CD4-positive, alpha-beta T cell (primary cell): ENCODE results near the gene ARRDC1. TPM values are rescaled to one million over a fixed set of nuclear protein-coding genes. Genes with fewer than 3 reads are reported as not detected.

Experiments
- ATAC-seq: fragments of 200-7000 bp; cut with Tn5 transposase; one replicate; pipeline ENCODE4 v1.10.0; 2022; ENCODE audit warnings: mild to moderate bottlenecking; ENCODE audit not compliant: poor library complexity
- CTCF ChIA-PET: fragments of 350-600 bp; sonication (Branson Sonifier 250); formaldehyde crosslinking; loops from one replicate; lab custom pipeline; 2021; ENCODE audit warnings: antibody characterized with exemption, inconsistent platforms; lab: Charles Lee
- POLR2A ChIA-PET: fragments of 350-600 bp; sonication (Branson Sonifier 250); formaldehyde crosslinking; loops from one replicate; lab custom pipeline; 2021; ENCODE audit warnings: antibody characterized with exemption, inconsistent platforms; lab: Charles Lee
- DNase-seq, 14 experiments: peaks; one replicate each; pipeline ENCODE4 v3.0.0-alpha.2; 2013 to 2020; ENCODE audit warnings: mixed read lengths in 2 of 14
- H3K27ac ChIP-seq, 2 donors: one replicate each; pipeline versions ENCODE4 v1.5.1 to v1.7.0; 2013; ENCODE audit warnings: low read length in 2 of 2, low read depth in 1 of 2, mild to moderate bottlenecking in 1 of 2
- H3K27me3 ChIP-seq, 2 experiments: 1 replicate in 1 of 2; 2 replicates in 1 of 2; pipeline versions ENCODE4 v1.6.1 to v1.7.0; 2013; ENCODE audit warnings: low read length in 2 of 2, control low read depth in 1 of 2, mild to moderate bottlenecking in 1 of 2, moderate library complexity in 1 of 2; ENCODE audit not compliant: insufficient read depth in 2 of 2, control insufficient read depth in 1 of 2
- H3K36me3 ChIP-seq: one replicate; pipeline ENCODE4 v1.6.1; 2013; ENCODE audit warnings: low read length, control low read depth; ENCODE audit not compliant: insufficient read depth
- H3K4me1 ChIP-seq: one replicate; pipeline ENCODE4 v1.6.1; 2013; ENCODE audit warnings: low read length, control low read depth; ENCODE audit not compliant: insufficient read depth
- H3K4me3 ChIP-seq: one replicate; pipeline ENCODE4 v1.5.1; 2013; ENCODE audit warnings: mild to moderate bottlenecking, low read length, moderate library complexity
- H3K9me3 ChIP-seq, 2 experiments: 1 replicate in 1 of 2; 2 replicates in 1 of 2; pipeline versions ENCODE4 v1.6.1 to v1.7.0; 2013; ENCODE audit warnings: low read length in 2 of 2, mild to moderate bottlenecking in 2 of 2, control low read depth in 1 of 2, moderate library complexity in 1 of 2; ENCODE audit not compliant: control insufficient read depth in 1 of 2, insufficient read depth in 1 of 2
- H3K27ac Mint-ChIP-seq: one replicate; pipeline ENCODE4 v1.8.0; 2020; ENCODE audit warnings: mixed read lengths
- H3K27me3 Mint-ChIP-seq: one replicate; pipeline ENCODE4 v1.8.0; 2021; ENCODE audit warnings: mixed read lengths
- H3K36me3 Mint-ChIP-seq: one replicate; pipeline ENCODE4 v1.8.0; 2021; ENCODE audit warnings: low read depth, mixed read lengths
- H3K4me1 Mint-ChIP-seq: one replicate; pipeline ENCODE4 v1.8.0; 2021; ENCODE audit warnings: low read depth, mixed read lengths
- H3K4me3 Mint-ChIP-seq: one replicate; pipeline ENCODE4 v1.8.0; 2020; ENCODE audit warnings: mild to moderate bottlenecking, mixed read lengths
- H3K9me3 Mint-ChIP-seq: one replicate; pipeline ENCODE4 v1.8.0; 2020; ENCODE audit warnings: mixed read lengths
- intact Hi-C, 2 experiments: fragments of 100-400 bp; cut with DNase I in 1 of 2; cut with micrococcal nuclease in 1 of 2; formaldehyde crosslinking; loops; one replicate each; pipeline versions ENCODE4 v1.15.1 to v1.9.0; 2023 to 2025; cut with DNase I, micrococcal nuclease
- total RNA-seq, 174 experiments: library from RNA in 2 of 174; stranded (reverse) in 2 of 174; gene quantifications; one replicate each; pipeline ENCODE4 v1.2.3 and lab custom pipeline; 2021 to 2026
- TF ChIP-seq, protein P1 (sequence below): fragments of 200-600 bp; IDR thresholded peaks from one replicate; pipeline ENCODE4 v1.8.0; 2022; ENCODE audit warnings: antibody characterized with exemption, mild to moderate bottlenecking

ARRDC1 gene
- total RNA-seq, 2 experiments from 2014 or later, result 45.5 to 50.7 TPM

GRCh38 chr9:137579259-137579604 is 26.3 kb upstream of the ARRDC1 start:
- peak overlapping the region; percentile 63 for H3K4me3 ChIP-seq
- no peak for ATAC-seq
- intact Hi-C loops, result loop anchor here in 1 of 2 experiments (5.0 kb wide), 1 partner anchor 157 kb away; the partner anchor contains the start of genes EXD3 and NOXA1
- peaks cover 36% of the 10 kb centered on the region for H3K4me1 ChIP-seq
- Mint-ChIP-seq H3K27ac (peak overlapping the region; percentile 71), H3K4me3 (peak overlapping the region; percentile 79), H3K27me3 (no peaks in the 10 kb centered on the region), H3K9me3 (no peaks in the 10 kb centered on the region), H3K36me3 (peaks cover 49% of the 10 kb centered on the region), H3K4me1 (peaks cover 30% of the 10 kb centered on the region)
- H3K27me3 ChIP-seq, result no peaks in the 10 kb centered on the region
- TF ChIP-seq, protein P1, sequence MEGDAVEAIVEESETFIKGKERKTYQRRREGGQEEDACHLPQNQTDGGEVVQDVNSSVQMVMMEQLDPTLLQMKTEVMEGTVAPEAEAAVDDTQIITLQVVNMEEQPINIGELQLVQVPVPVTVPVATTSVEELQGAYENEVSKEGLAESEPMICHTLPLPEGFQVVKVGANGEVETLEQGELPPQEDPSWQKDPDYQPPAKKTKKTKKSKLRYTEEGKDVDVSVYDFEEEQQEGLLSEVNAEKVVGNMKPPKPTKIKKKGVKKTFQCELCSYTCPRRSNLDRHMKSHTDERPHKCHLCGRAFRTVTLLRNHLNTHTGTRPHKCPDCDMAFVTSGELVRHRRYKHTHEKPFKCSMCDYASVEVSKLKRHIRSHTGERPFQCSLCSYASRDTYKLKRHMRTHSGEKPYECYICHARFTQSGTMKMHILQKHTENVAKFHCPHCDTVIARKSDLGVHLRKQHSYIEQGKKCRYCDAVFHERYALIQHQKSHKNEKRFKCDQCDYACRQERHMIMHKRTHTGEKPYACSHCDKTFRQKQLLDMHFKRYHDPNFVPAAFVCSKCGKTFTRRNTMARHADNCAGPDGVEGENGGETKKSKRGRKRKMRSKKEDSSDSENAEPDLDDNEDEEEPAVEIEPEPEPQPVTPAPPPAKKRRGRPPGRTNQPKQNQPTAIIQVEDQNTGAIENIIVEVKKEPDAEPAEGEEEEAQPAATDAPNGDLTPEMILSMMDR, result no peak
- DNase-seq, result no peak
- ChIA-PET POLR2A (interaction anchor here (0.6 to 1.6 kb wide), 5 partner anchors 9 to 44 kb away, joined by 3 to 8 read pairs (median 4); partner anchors contain the start of genes EHMT1 and MRPL41), CTCF (interaction anchor here (1.1 to 2.2 kb wide), 6 partner anchors 12 to 1216 kb away, joined by 3 to 7 read pairs (median 5); partner anchors contain the start of genes DNLZ, MRPL41 and PNPLA7)
- no peak overlapping the region for H3K27ac ChIP-seq
- no peaks in the 10 kb centered on the region for H3K9me3 ChIP-seq
- H3K36me3 ChIP-seq, result peaks cover 36% of the 10 kb centered on the region

GRCh38 chr9:137580209-137580953 is 25.1 kb upstream of the ARRDC1 start:
- POLR2A ChIA-PET, result interaction anchor here (1.4 kb wide), 1 partner anchor 8 kb away, joined by 8 read pairs; no protein-coding TSS in a partner anchor
- intact Hi-C loops, result no loop called here
- Histone ChIP-seq H3K27ac (no peak overlapping the region), H3K27me3 (no peaks in the 10 kb centered on the region), H3K4me3 (no peak overlapping the region), H3K36me3 (peaks cover 26% of the 10 kb centered on the region), H3K4me1 (peaks cover 36% of the 10 kb centered on the region), H3K9me3 (no peaks in the 10 kb centered on the region)
- Mint-ChIP-seq H3K9me3 (no peaks in the 10 kb centered on the region), H3K27me3 (no peaks in the 10 kb centered on the region), H3K27ac (no peak overlapping the region), H3K4me3 (peak overlapping the region; percentile 45), H3K4me1 (peaks cover 24% of the 10 kb centered on the region), H3K36me3 (peaks cover 41% of the 10 kb centered on the region)
- CTCF ChIA-PET, result interaction anchor here (0.7 to 1.9 kb wide), 2 partner anchors 39 to 93 kb away, joined by 3 to 5 read pairs; no protein-coding TSS in a partner anchor
- TF ChIP-seq, protein P1, result no peak
- ATAC-seq (no peak), DNase-seq (peak in 1 of 14 experiments; percentile 21)

- ATAC-seq, result no peak
- Mint-ChIP-seq H3K27ac (no peak overlapping the region), H3K36me3 (peaks cover 37% of the 10 kb centered on the region), H3K4me1 (peaks cover 18% of the 10 kb centered on the region), H3K4me3 (no peak overlapping the region), H3K27me3 (no peaks in the 10 kb centered on the region), H3K9me3 (no peaks in the 10 kb centered on the region)
- H3K27ac ChIP-seq, result no peak overlapping the region
- H3K27me3 ChIP-seq, result no peaks in the 10 kb centered on the region
- no peaks in the 10 kb centered on the region for H3K9me3 ChIP-seq
- intact Hi-C loops, result no loop called here
- peaks cover 24% of the 10 kb centered on the region for H3K36me3 ChIP-seq
- ChIA-PET POLR2A (no interaction called here), CTCF (interaction anchor here (0.9 kb wide), 1 partner anchor 38 kb away, joined by 3 read pairs; no protein-coding TSS in a partner anchor)
- peaks cover 30% of the 10 kb centered on the region for H3K4me1 ChIP-seq
- no peak overlapping the region for H3K4me3 ChIP-seq
- TF ChIP-seq, protein P1, result no peak
- no peak for DNase-seq
Observed at GRCh38 chr9:137580954-137581322, 24.5 kb upstream of the ARRDC1 start.
